DOHH2 (cell line): ENCODE data around the gene MXRA7.

Experiments
- EZH2phosphoT487 ChIP-seq: fragments of 200-600 bp; sonication (generic); IDR thresholded peaks from 2 replicates; pipeline ENCODE4 v1.6.1; 2017; ENCODE audit warnings: borderline replicate concordance, mild to moderate bottlenecking, antibody characterized with exemption, low read length, moderate library complexity, mixed read lengths
- TF ChIP-seq, protein P1 (sequence below): fragments of 200-600 bp; sonication (generic); IDR thresholded peaks from one replicate; pipeline ENCODE4 v1.5.1; 2014; ENCODE audit warnings: antibody characterized with exemption, mild to moderate bottlenecking, low read depth, low read length; ENCODE audit not compliant: poor library complexity, severe bottlenecking

DNA sequence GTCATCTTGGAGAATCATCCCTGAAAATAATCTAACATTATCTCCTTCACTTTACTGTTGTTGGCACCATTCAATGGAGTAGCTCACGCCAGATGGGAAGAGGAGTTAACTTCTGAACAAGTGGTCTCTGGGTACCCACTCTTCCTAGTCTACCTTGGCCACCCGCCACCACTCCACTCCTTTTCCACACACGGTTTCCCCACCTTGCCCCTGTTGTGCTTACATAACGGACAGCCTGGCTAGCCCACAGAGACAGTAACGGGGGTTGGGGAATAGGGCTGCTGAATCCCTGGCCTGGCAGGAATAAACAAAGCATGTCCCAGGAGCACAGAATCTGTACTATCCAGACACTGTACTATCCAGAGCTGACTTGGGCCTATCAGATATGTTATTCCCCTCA lies 3.6 kb upstream of the MXRA7 start:
- TF ChIP-seq, protein P1, sequence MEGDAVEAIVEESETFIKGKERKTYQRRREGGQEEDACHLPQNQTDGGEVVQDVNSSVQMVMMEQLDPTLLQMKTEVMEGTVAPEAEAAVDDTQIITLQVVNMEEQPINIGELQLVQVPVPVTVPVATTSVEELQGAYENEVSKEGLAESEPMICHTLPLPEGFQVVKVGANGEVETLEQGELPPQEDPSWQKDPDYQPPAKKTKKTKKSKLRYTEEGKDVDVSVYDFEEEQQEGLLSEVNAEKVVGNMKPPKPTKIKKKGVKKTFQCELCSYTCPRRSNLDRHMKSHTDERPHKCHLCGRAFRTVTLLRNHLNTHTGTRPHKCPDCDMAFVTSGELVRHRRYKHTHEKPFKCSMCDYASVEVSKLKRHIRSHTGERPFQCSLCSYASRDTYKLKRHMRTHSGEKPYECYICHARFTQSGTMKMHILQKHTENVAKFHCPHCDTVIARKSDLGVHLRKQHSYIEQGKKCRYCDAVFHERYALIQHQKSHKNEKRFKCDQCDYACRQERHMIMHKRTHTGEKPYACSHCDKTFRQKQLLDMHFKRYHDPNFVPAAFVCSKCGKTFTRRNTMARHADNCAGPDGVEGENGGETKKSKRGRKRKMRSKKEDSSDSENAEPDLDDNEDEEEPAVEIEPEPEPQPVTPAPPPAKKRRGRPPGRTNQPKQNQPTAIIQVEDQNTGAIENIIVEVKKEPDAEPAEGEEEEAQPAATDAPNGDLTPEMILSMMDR, result no peak
- no peak for TF ChIP-seq EZH2phosphoT487
